ENCODE data around the gene DSG3. TPM values are rescaled to one million over a fixed set of nuclear protein-coding genes. Genes with fewer than 3 reads are reported as not detected.
"Not testable (repeated sequence)": the region's sequence is repeated elsewhere in the genome, so short reads cannot be mapped to it uniquely, and the experiment has no call there.

DSG3 gene
- total and polyA plus RNA-seq, 4 donors: 0.03 to 0.09 TPM; not detected in 2

- no peaks in the 10 kb centered on the region for H3K27me3 ChIP-seq (ENCODE audit: control insufficient read depth in 3 of 3, insufficient read depth in 3 of 3, low read length in 2 of 3)
- H3K9me3 ChIP-seq (ENCODE audit: control insufficient read depth in 4 of 4, insufficient read depth in 3 of 4, low read length in 3 of 4): peaks cover 0 to 1% (median 0%) of the 10 kb centered on the region in 4 donors
- no peak overlapping the region for H3K4me3 ChIP-seq
- TF ChIP-seq CTCF (IDR thresholded peaks at IDR 0.05; ENCODE audit: control extremely low read depth, extremely low read depth): no peak
- DNase-seq (no peak), ATAC-seq (ENCODE audit: insufficient read depth, low FRiP score) (no peak)
- no peak overlapping the region for H3K27ac ChIP-seq (ENCODE audit: low read depth in 1 of 2, low read length in 1 of 2)
- 45 to 62% methylated on average over 6 of the region's 6 CpGs for WGBS, 2 donors
- no peak overlapping the region for H3K9ac ChIP-seq (ENCODE audit: insufficient read depth in 1 of 2, low read length in 2 of 2)
- peaks cover 0 to 2% (median 0%) of the 10 kb centered on the region in 5 donors for H3K4me1 ChIP-seq (ENCODE audit: control insufficient read depth in 5 of 5, insufficient read depth in 5 of 5, low read length in 5 of 5)
- H3K36me3 ChIP-seq (ENCODE audit: control insufficient read depth in 4 of 4, insufficient read depth in 4 of 4, low read length in 4 of 4): no peaks in the 10 kb centered on the region
These were observed 57.6 kb downstream of the DSG3 start for GRCh38 chr18:31505156-31505555.

DNA sequence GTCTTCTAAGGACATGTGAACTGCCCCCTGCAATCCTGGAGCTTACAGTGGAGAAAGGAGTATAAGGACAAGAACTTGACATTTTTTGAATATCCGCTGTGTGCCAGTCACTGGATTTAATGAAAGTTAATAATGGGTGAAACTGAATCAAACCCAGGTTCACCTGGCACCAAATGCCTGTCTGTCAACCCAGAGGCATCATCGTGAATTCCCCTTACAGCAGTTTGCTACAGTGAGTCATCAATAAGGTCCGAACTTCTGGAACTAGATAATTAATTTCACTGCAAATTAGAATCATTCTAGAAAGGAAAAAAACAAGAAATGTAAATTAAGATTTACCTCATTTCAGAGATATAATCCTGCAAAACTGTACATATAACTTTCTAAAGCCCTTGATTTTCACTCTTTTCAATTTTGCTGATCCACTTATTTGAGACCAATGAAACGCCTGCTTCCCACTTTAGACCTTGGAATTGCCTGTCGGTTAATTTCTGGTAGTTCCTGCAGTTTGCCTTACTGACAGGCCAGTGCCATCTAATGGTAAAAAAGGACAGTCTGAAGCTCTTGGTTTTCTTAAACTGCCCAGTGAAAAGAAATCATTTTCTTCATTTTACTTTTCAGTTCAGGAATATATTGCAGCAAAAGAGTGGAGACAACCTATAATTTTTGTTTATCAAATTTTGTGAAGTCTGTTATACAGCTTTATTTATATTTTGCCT, 58.6 kb downstream of the DSG3 start:
- Histone ChIP-seq H3K9me3 (ENCODE audit: control insufficient read depth in 4 of 4, insufficient read depth in 3 of 4, low read length in 3 of 4) (no peaks in the 10 kb centered on the region), H3K27me3 (ENCODE audit: control insufficient read depth in 3 of 3, insufficient read depth in 3 of 3, low read length in 2 of 3) (no peaks in the 10 kb centered on the region), H3K9ac (ENCODE audit: insufficient read depth in 1 of 2, low read length in 2 of 2) (no peak overlapping the region), H3K4me1 (ENCODE audit: control insufficient read depth in 5 of 5, insufficient read depth in 5 of 5, low read length in 5 of 5) (peaks cover 0 to 2% (median 0%) of the 10 kb centered on the region in 5 donors), H3K36me3 (ENCODE audit: control insufficient read depth in 4 of 4, insufficient read depth in 4 of 4, low read length in 4 of 4) (no peaks in the 10 kb centered on the region), H3K4me3 (no peak overlapping the region), H3K27ac (ENCODE audit: low read depth in 1 of 2, low read length in 1 of 2) (no peak overlapping the region)
- DNase-seq (peak in 1 of 3 donors; percentile 39), ATAC-seq (ENCODE audit: insufficient read depth, low FRiP score) (no peak)
- WGBS, 2 donors: 74 to 79% methylated on average over 5 of the region's 5 CpGs
- TF ChIP-seq CTCF (IDR thresholded peaks at IDR 0.05; ENCODE audit: control extremely low read depth, extremely low read depth): no peak

DNA sequence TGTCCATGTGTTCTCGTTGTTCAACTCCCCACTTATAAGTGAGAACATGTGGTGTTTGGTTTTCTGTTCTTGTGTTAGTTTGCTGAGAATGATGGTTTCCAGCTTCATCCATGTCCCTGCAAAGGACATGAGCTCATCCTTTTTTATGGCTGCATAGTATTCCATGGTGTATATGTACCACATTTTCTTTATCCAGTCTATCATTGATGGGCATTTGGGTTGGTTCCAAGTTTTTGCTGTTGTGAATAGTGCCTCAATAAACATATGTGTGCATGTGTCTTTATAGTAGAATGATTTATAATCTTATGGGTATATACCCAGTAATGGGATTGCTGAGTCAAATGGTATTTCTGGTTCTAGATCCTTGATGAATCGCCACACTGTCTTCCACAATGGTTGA, 59.6 kb downstream of the DSG3 start:
- not testable (repeated sequence) for ATAC-seq (ENCODE audit: insufficient read depth, low FRiP score); H3K9me3 ChIP-seq (ENCODE audit: control insufficient read depth in 4 of 4, insufficient read depth in 3 of 4, low read length in 3 of 4); H3K4me1 ChIP-seq (ENCODE audit: control insufficient read depth in 5 of 5, insufficient read depth in 5 of 5, low read length in 5 of 5); DNase-seq; H3K4me3 ChIP-seq; H3K27ac ChIP-seq (ENCODE audit: low read depth in 1 of 2, low read length in 1 of 2); H3K36me3 ChIP-seq (ENCODE audit: control insufficient read depth in 4 of 4, insufficient read depth in 4 of 4, low read length in 4 of 4); H3K9ac ChIP-seq (ENCODE audit: insufficient read depth in 1 of 2, low read length in 2 of 2); H3K27me3 ChIP-seq (ENCODE audit: control insufficient read depth in 3 of 3, insufficient read depth in 3 of 3, low read length in 2 of 3)
- WGBS, 2 donors: 93 to 97% methylated on average over 2 of the region's 2 CpGs

- ATAC-seq (ENCODE audit: insufficient read depth, low FRiP score): no peak
- DNase-seq: no peak
- no peaks in the 10 kb centered on the region for H3K27me3 ChIP-seq (ENCODE audit: control insufficient read depth in 3 of 3, insufficient read depth in 3 of 3, low read length in 2 of 3)
- H3K27ac ChIP-seq (ENCODE audit: low read depth in 1 of 2, low read length in 1 of 2): no peak overlapping the region
- H3K4me1 ChIP-seq (ENCODE audit: control insufficient read depth in 5 of 5, insufficient read depth in 5 of 5, low read length in 5 of 5): peaks cover 0 to 11% (median 0%) of the 10 kb centered on the region in 5 donors
- H3K9me3 ChIP-seq (ENCODE audit: control insufficient read depth in 4 of 4, insufficient read depth in 3 of 4, low read length in 3 of 4): no peaks in the 10 kb centered on the region
- 70 to 89% methylated on average over 1 of the region's 1 CpG for WGBS, 2 donors
- no peak overlapping the region for H3K4me3 ChIP-seq
- H3K9ac ChIP-seq (ENCODE audit: insufficient read depth in 1 of 2, low read length in 2 of 2): no peak overlapping the region
- TF ChIP-seq CTCF (IDR thresholded peaks at IDR 0.05; ENCODE audit: control extremely low read depth, extremely low read depth): no peak
- H3K36me3 ChIP-seq (ENCODE audit: control insufficient read depth in 4 of 4, insufficient read depth in 4 of 4, low read length in 4 of 4): no peaks in the 10 kb centered on the region
These were observed 61.2 kb downstream of the DSG3 start for GRCh38 chr18:31508781-31509180.
